ENCODE measurements around the gene NPR1. TPM values are rescaled to one million over a fixed set of nuclear protein-coding genes. Genes with fewer than 3 reads are reported as not detected.
A peak's percentile ranks its signal among the peaks of the same experiment; 100 is the strongest.

NPR1 gene
- total and polyA plus RNA-seq, 2 experiments from 2014 or later, result 3.7 to 9.0 TPM

- H3K4me3 ChIP-seq, result peak overlapping the region; percentile 85
Observed at GRCh38 chr1:153680120-153680403, 1.6 kb downstream of the NPR1 start.

More at GRCh38 chr1:153680120-153680403, 1.6 kb downstream of the NPR1 start:
- Mint-ChIP-seq H3K4me3 (peak overlapping the region; percentile 84), H3K4me1 (peaks cover 24% of the 10 kb centered on the region), H3K27ac (no peak overlapping the region), H3K9me3 (no peaks in the 10 kb centered on the region; the same call in 1 of the 3 replicates), H3K27me3 (ENCODE audit: insufficient read depth, low read depth, poor library complexity) (peaks cover 24% of the 10 kb centered on the region), H3K36me3 (ENCODE audit: low read depth) (peaks cover 29% of the 10 kb centered on the region)
- ATAC-seq (peak; percentile 23), DNase-seq (ENCODE audit: low spot score) (peak; percentile 67)
- no peaks in the 10 kb centered on the region for H3K79me2 ChIP-seq (replicated peaks; ENCODE audit: insufficient read depth)
- peaks cover 35% of the 10 kb centered on the region for H3K27me3 ChIP-seq (ENCODE audit: insufficient read depth)
- H4K20me1 ChIP-seq (replicated peaks; ENCODE audit: insufficient read depth), result no peaks in the 10 kb centered on the region
- H3K4me2 ChIP-seq, result peak overlapping the region; percentile 99
- H3K9me2 ChIP-seq (ENCODE audit: insufficient read depth), result no peaks in the 10 kb centered on the region
- H3K4me1 ChIP-seq (ENCODE audit: insufficient read depth), result peaks cover 6% of the 10 kb centered on the region
- peak overlapping the region; percentile 98 for H2AFZ ChIP-seq
- TF ChIP-seq ETS1 (IDR thresholded peaks at IDR 0.05) (no peak), CREB1 (CRISPR knock-in tag; IDR thresholded peaks at IDR 0.05; ENCODE audit: low read depth) (no peak), ZNF114 (CRISPR knock-in tag; IDR thresholded peaks at IDR 0.05) (no peak), NANOG (IDR thresholded peaks at IDR 0.05; ENCODE audit: borderline replicate concordance) (no peak), EZH2 (IDR thresholded peaks at IDR 0.05; ENCODE audit: low read depth, unreplicated experiment) (no peak), ZNF331 (CRISPR knock-in tag; IDR thresholded peaks at IDR 0.05; ENCODE audit: low read depth) (no peak), CTCF (conservative IDR thresholded peaks at IDR 0.05; ENCODE audit: low read depth in 2 of 2) (no peak), STAT1 (IDR thresholded peaks at IDR 0.05; ENCODE audit: unreplicated experiment) (no peak), EZH2phosphoT487 (IDR thresholded peaks at IDR 0.05; ENCODE audit: unreplicated experiment) (no peak), ZNF462 (CRISPR knock-in tag; IDR thresholded peaks at IDR 0.05) (no peak)
- H3F3A ChIP-seq (replicated peaks; ENCODE audit: low read depth), result peaks cover 7% of the 10 kb centered on the region
- no peak overlapping the region for H3K27ac ChIP-seq (ENCODE audit: low read depth)
- H3K36me3 ChIP-seq (ENCODE audit: insufficient read depth), result no peaks in the 10 kb centered on the region

Data from GM23338 (cell line).